ENCODE results near the gene SSBP4. TPM values are rescaled to one million over a fixed set of nuclear protein-coding genes. Genes with fewer than 3 reads are reported as not detected.
A peak's percentile ranks its signal among the peaks of the same experiment; 100 is the strongest.

Gene SSBP4
- total and polyA plus RNA-seq, 2 of the 8 experiments (the other 6 are each of a cell fraction or from before 2014, with no cell fraction given): 26.4 to 33.7 TPM

DNA sequence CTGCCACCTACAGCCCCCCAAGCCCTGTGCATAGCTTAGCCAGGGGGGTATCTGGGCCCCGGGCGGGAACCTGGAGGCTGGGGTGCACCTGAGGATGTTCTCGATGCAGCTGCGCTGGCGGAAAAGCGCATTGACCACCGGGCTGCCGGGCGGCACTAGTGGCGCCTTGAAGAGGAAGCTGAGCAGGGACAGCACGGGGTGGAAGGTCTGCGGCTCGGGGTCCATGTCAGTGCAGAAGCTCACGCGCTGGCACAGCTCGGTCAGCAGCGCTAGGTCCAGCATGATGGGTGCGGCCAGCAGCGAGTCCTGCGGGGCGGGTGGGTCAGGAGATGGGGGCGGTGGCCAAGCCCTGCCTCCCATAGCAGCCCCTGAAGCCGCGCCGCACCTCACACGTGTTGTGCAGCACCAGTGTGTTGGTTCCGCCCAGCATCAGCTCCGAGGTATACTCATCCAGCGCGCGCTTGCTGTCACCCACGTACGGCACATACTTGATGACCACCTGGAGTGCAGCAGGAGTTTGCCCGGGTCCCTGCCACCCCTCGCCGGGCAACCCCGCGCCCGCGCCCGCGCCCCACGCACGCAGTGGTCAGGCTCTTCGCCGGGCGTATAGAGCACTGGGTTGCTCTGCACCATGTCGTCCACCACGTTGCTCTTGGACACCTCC lies 16.1 kb downstream of the SSBP4 start:
- Histone ChIP-seq H3K9me3 (ENCODE audit: insufficient read depth in 2 of 2, low read depth in 1 of 2, low read length in 1 of 2) (no peaks in the 10 kb centered on the region), H2BK12ac (ENCODE audit: low read depth, low read length) (no peak overlapping the region), H3K36me3 (ENCODE audit: control insufficient read depth in 2 of 4, insufficient read depth in 4 of 4, low read length in 3 of 4) (peaks cover 2 to 13% (median 7%) of the 10 kb centered on the region in 4 experiments; a peak in 4 of 8 replicates), H2AK5ac (ENCODE audit: low read depth, low read length) (no peak overlapping the region), H3K4me1 (replicated peaks in 1 of 4; ENCODE audit: control insufficient read depth in 3 of 4, insufficient read depth in 4 of 4, low read length in 3 of 4) (peaks cover 5 to 52% (median 32%) of the 10 kb centered on the region in 4 experiments), H2BK20ac (ENCODE audit: low read length) (no peak overlapping the region), H4K91ac (replicated peaks; ENCODE audit: insufficient read length, low read length) (no peak overlapping the region), H3K4me3 (ENCODE audit: extremely low read depth in 1 of 4, insufficient read depth in 2 of 4, low read depth in 3 of 4, low read length in 4 of 4) (no peak overlapping the region), H4K5ac (ENCODE audit: insufficient read length, low read depth, low read length) (no peak overlapping the region), H3K4me2 (ENCODE audit: insufficient read depth in 1 of 2, low read depth in 2 of 2, low read length in 2 of 2) (no peak overlapping the region), H2AFZ (ENCODE audit: low read length) (no peak overlapping the region), H3K14ac (ENCODE audit: insufficient read length) (no peak overlapping the region), H3K18ac (ENCODE audit: extremely low read depth, low read length) (no peak overlapping the region), H2BK120ac (replicated peaks; ENCODE audit: low read depth, low read length) (no peak overlapping the region), H3K27me3 (replicated peaks in 1 of 4; ENCODE audit: control insufficient read depth in 3 of 4, extremely low read depth in 1 of 4, insufficient read depth in 3 of 4, low read length in 3 of 4) (no peaks in the 10 kb centered on the region; a peak in 1 of 7 replicates), H4K8ac (ENCODE audit: extremely low read depth, insufficient read depth, low read length) (no peak overlapping the region), H2BK5ac (ENCODE audit: low read depth, low read length) (0 out of 2 replicates have a peak overlapping the region, but pooled peaks have one; percentile 44), H3K4ac (replicated peaks; ENCODE audit: insufficient read length, low read depth, low read length) (no peak overlapping the region), H3K23ac (ENCODE audit: insufficient read length) (no peak overlapping the region), H3K9ac (replicated peaks in 1 of 4; ENCODE audit: extremely low read depth in 1 of 4, low read depth in 3 of 4, low read length in 3 of 4) (no peak overlapping the region), H3K23me2 (ENCODE audit: low read depth, low read length) (peaks cover 13% of the 10 kb centered on the region; the same call in 1 of the 2 replicates), H3K27ac (ENCODE audit: low read depth, low read length) (no peak overlapping the region), H3K56ac (replicated peaks; ENCODE audit: insufficient read length, low read depth, low read length) (no peak overlapping the region), H4K20me1 (replicated peaks in 1 of 2; ENCODE audit: control insufficient read depth in 1 of 2, insufficient read depth in 2 of 2, low read length in 2 of 2) (peaks cover 0 to 14% of the 10 kb centered on the region in 2 experiments), H3K79me2 (ENCODE audit: control insufficient read depth in 1 of 2, insufficient read depth in 2 of 2, low read length in 2 of 2) (no peaks in the 10 kb centered on the region), H2BK15ac (ENCODE audit: low read length) (no peak overlapping the region), H3K79me1 (ENCODE audit: low read depth, low read length) (no peaks in the 10 kb centered on the region; the same call in 1 of the 2 replicates)
- ChIA-PET POLR2A (ENCODE audit: partially characterized antibody) (interaction anchor here (0.6 to 6.7 kb wide), 9 partner anchors 11 to 1796 kb away, joined by 3 to 65 read pairs (median 4); partner anchors contain the start of genes REX1BD and SSBP4), CTCF (ENCODE audit: partially characterized antibody) (interaction anchor here (0.9 to 2.2 kb wide), 4 partner anchors 14 to 89 kb away, joined by 3 to 6 read pairs (median 4); partner anchors contain the start of gene SSBP4)
- DNase-seq (ENCODE audit: low read depth in 1 of 2, low spot score in 2 of 2) (no peak), FAIRE-seq (no peak)
- 98% methylated on average over 27 of the region's 49 CpGs; no CpG with 5 or more reads in 1 of the 2 experiments for WGBS, 2 experiments (ENCODE audit: extremely low coverage in 1 of 2, insufficient coverage in 1 of 2, insufficient read length in 1 of 2, insufficient replicate concordance in 2 of 2, low coverage in 1 of 2, low lambda C conversion rate in 2 of 2, missing lambda C conversion rate in 1 of 2)
- TF ChIP-seq BACH1 (IDR thresholded peaks at IDR 0.05; ENCODE audit: low read length): no peak
- TF ChIP-seq EP300 (IDR thresholded peaks at IDR 0.05; ENCODE audit: borderline replicate concordance in 1 of 2, low read depth in 2 of 2, low read length in 2 of 2): no peak
- no peak for TF ChIP-seq POU5F1 (IDR thresholded peaks at IDR 0.05; ENCODE audit: low read depth, low read length)
- no peak for TF ChIP-seq SIX5 (IDR thresholded peaks at IDR 0.05; ENCODE audit: low read depth, low read length)
- no peak for TF ChIP-seq RXRA (IDR thresholded peaks at IDR 0.05; ENCODE audit: insufficient read depth, low read depth, low read length)
- TF ChIP-seq GABPA (IDR thresholded peaks at IDR 0.05; ENCODE audit: borderline replicate concordance, insufficient read depth, low read length): no peak
- TF ChIP-seq GTF2F1 (IDR thresholded peaks at IDR 0.05; ENCODE audit: borderline replicate concordance, low read depth, low read length): no peak
- no peak for TF ChIP-seq RFX5 (IDR thresholded peaks at IDR 0.05; ENCODE audit: borderline replicate concordance, low read depth, low read length)
- TF ChIP-seq, protein P1, sequence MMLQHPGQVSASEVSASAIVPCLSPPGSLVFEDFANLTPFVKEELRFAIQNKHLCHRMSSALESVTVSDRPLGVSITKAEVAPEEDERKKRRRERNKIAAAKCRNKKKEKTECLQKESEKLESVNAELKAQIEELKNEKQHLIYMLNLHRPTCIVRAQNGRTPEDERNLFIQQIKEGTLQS (IDR thresholded peaks at IDR 0.05; ENCODE audit: insufficient read depth, low read depth, low read length): no peak
- no peak for TF ChIP-seq EZH2 (IDR thresholded peaks at IDR 0.05; ENCODE audit: low read depth, low read length, severe bottlenecking)
- TF ChIP-seq CEBPB (IDR thresholded peaks at IDR 0.05; ENCODE audit: low read depth, low read length): no peak
- no peak for TF ChIP-seq ASH2L (IDR thresholded peaks at IDR 0.05; ENCODE audit: low read length)

All from H1 (cell line).